ENCODE measurements around the gene ITGB5. TPM values are rescaled to one million over a fixed set of nuclear protein-coding genes. Genes with fewer than 3 reads are reported as not detected.

ITGB5 gene
- total RNA-seq, 1 experiment from 2014 or later = 77.8 TPM

- Histone ChIP-seq H3K36me3 (ENCODE audit: control insufficient read depth in 1 of 2, insufficient read depth in 2 of 2, low read length in 2 of 2) (peaks cover 0 to 3% of the 10 kb centered on the region in 2 experiments; a peak in 1 of 4 replicates), H3K4me2 (ENCODE audit: low read length) (no peak overlapping the region), H3K79me2 (ENCODE audit: insufficient read depth, low read length) (no peaks in the 10 kb centered on the region), H3K9me2 (ENCODE audit: insufficient read depth) (no peaks in the 10 kb centered on the region), H3K9me3 (ENCODE audit: control insufficient read depth in 1 of 2, insufficient read depth in 1 of 2, low read depth in 1 of 2, low read length in 2 of 2) (no peaks in the 10 kb centered on the region), H2AFZ (ENCODE audit: low read depth, low read length, poor library complexity, severe bottlenecking) (no peak overlapping the region), H3K27ac (ENCODE audit: low read depth, low read length) (no peak overlapping the region), H3K4me3 (replicated peaks in 1 of 2; ENCODE audit: low read depth in 1 of 2, low read length in 2 of 2) (no peak overlapping the region), H3K9ac (ENCODE audit: low read length) (no peak overlapping the region), H4K20me1 (ENCODE audit: insufficient read depth) (no peaks in the 10 kb centered on the region), H3K4me1 (ENCODE audit: control insufficient read depth in 1 of 2, insufficient read depth in 2 of 2, low read length in 2 of 2) (peaks cover 0 to 7% of the 10 kb centered on the region in 2 experiments; a peak in 1 of 4 replicates), H3K27me3 (ENCODE audit: insufficient read depth, low read length) (no peaks in the 10 kb centered on the region)
- ATAC-seq (no peak), DNase-seq (ENCODE audit: low read depth, low spot score) (no peak)
- ChIA-PET CTCF (interaction anchor here (1.8 to 4.4 kb wide), 2 partner anchors 139 to 141 kb away, joined by 5 to 101 read pairs; no protein-coding TSS in a partner anchor), POLR2A (no interaction called here), RAD21 (ENCODE audit: low non-redundant PET in 1 of 2, low total read pairs in 2 of 2, uncharacterized antibody in 2 of 2, unreplicated experiment in 2 of 2) (interaction anchor here (2.2 to 2.9 kb wide), 2 partner anchors 139 kb away, joined by 13 to 18 read pairs; no protein-coding TSS in a partner anchor)
- BruUV-seq (replicated peaks) = no TSS peak
- intact Hi-C loops (cut with micrococcal nuclease) = loop anchor here (5.0 to 10.0 kb wide), 3 partner anchors 198 to 820 kb away; no protein-coding TSS in a partner anchor
- TF ChIP-seq YY1 (IDR thresholded peaks at IDR 0.05; ENCODE audit: extremely low read depth, insufficient replicate concordance, low read depth, low read length) (no peak), ZFX (IDR thresholded peaks at IDR 0.05) (no peak), ZNF274 (IDR thresholded peaks at IDR 0.05; ENCODE audit: low read depth, low read length) (no peak), EZH2phosphoT487 (IDR thresholded peaks at IDR 0.05; ENCODE audit: borderline replicate concordance) (no peak), POLR2A (IDR thresholded peaks at IDR 0.05; ENCODE audit: borderline replicate concordance, extremely low read depth, insufficient read depth, insufficient read length) (no peak), SRF (IDR thresholded peaks at IDR 0.05; ENCODE audit: low read depth) (no peak), RAD21 (IDR thresholded peaks at IDR 0.05; ENCODE audit: low read depth) (no peak), ELF1 (IDR thresholded peaks at IDR 0.05; ENCODE audit: borderline replicate concordance, low read depth) (no peak), POLR2AphosphoS5 (IDR thresholded peaks at IDR 0.05; ENCODE audit: low read depth, low read length) (no peak), CBX3 (IDR thresholded peaks at IDR 0.05; ENCODE audit: low read depth) (no peak), SIN3A (IDR thresholded peaks at IDR 0.05; ENCODE audit: low read depth) (no peak), FOSL1 (IDR thresholded peaks at IDR 0.05; ENCODE audit: low read depth) (no peak), REST (IDR thresholded peaks at IDR 0.05; ENCODE audit: low read depth) (no peak), CEBPB (IDR thresholded peaks at IDR 0.05; ENCODE audit: low read depth) (no peak)
- TF ChIP-seq, protein P1, sequence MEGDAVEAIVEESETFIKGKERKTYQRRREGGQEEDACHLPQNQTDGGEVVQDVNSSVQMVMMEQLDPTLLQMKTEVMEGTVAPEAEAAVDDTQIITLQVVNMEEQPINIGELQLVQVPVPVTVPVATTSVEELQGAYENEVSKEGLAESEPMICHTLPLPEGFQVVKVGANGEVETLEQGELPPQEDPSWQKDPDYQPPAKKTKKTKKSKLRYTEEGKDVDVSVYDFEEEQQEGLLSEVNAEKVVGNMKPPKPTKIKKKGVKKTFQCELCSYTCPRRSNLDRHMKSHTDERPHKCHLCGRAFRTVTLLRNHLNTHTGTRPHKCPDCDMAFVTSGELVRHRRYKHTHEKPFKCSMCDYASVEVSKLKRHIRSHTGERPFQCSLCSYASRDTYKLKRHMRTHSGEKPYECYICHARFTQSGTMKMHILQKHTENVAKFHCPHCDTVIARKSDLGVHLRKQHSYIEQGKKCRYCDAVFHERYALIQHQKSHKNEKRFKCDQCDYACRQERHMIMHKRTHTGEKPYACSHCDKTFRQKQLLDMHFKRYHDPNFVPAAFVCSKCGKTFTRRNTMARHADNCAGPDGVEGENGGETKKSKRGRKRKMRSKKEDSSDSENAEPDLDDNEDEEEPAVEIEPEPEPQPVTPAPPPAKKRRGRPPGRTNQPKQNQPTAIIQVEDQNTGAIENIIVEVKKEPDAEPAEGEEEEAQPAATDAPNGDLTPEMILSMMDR (IDR thresholded peaks at IDR 0.05 in 2 of 3, conservative IDR thresholded peaks at IDR 0.05 in 1 of 3; ENCODE audit: borderline replicate concordance in 1 of 3, insufficient read depth in 1 of 3, low read depth in 2 of 3, low read length in 2 of 3) = no peak
- TF ChIP-seq, protein P2, sequence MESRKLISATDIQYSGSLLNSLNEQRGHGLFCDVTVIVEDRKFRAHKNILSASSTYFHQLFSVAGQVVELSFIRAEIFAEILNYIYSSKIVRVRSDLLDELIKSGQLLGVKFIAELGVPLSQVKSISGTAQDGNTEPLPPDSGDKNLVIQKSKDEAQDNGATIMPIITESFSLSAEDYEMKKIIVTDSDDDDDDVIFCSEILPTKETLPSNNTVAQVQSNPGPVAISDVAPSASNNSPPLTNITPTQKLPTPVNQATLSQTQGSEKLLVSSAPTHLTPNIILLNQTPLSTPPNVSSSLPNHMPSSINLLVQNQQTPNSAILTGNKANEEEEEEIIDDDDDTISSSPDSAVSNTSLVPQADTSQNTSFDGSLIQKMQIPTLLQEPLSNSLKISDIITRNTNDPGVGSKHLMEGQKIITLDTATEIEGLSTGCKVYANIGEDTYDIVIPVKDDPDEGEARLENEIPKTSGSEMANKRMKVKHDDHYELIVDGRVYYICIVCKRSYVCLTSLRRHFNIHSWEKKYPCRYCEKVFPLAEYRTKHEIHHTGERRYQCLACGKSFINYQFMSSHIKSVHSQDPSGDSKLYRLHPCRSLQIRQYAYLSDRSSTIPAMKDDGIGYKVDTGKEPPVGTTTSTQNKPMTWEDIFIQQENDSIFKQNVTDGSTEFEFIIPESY (IDR thresholded peaks at IDR 0.05; ENCODE audit: extremely low read depth, insufficient replicate concordance, low read length) = no peak
- TF ChIP-seq, protein P3, sequence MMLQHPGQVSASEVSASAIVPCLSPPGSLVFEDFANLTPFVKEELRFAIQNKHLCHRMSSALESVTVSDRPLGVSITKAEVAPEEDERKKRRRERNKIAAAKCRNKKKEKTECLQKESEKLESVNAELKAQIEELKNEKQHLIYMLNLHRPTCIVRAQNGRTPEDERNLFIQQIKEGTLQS (IDR thresholded peaks at IDR 0.05) = no peak
- TF ChIP-seq, protein P4, sequence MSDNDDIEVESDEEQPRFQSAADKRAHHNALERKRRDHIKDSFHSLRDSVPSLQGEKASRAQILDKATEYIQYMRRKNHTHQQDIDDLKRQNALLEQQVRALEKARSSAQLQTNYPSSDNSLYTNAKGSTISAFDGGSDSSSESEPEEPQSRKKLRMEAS (IDR thresholded peaks at IDR 0.05) = no peak
Measured at GRCh38 chr3:124762661-124763011, 124.5 kb downstream of the ITGB5 start.
